SU-DHL-6 (cell line): ENCODE measurements around the gene DHX38.

Experiments
- CTCF ChIP-seq: fragments of 200-600 bp; sonication (generic); IDR thresholded peaks from one replicate; pipeline ENCODE4 v1.5.1; 2017; ENCODE audit warnings: antibody characterized with exemption, mild to moderate bottlenecking, low read length, moderate library complexity; ENCODE audit not compliant: insufficient read depth, poor library complexity, severe bottlenecking
- EZH2phosphoT487 ChIP-seq: fragments of 200-600 bp; sonication (generic), shearing (Covaris generic); conservative IDR thresholded peaks from 2 replicates; pipeline ENCODE4 v1.6.1; 2018; ENCODE audit warnings: mild to moderate bottlenecking, antibody characterized with exemption, low read length, moderate library complexity, mixed read lengths

GRCh38 chr16:72123426-72123825 lies 29.8 kb downstream of the DHX38 start:
- no peak for TF ChIP-seq EZH2phosphoT487
- TF ChIP-seq CTCF: no peak
